ENCODE measurements around the gene GPC3. TPM values are rescaled to one million over a fixed set of nuclear protein-coding genes. Genes with fewer than 3 reads are reported as not detected.

Gene GPC3
- polyA plus RNA-seq, 1 of the 3 experiments (the other 2 are of a cell fraction), result 1.4 TPM

GRCh38 chrX:133670383-133670782, 315.0 kb downstream of the GPC3 start:
- Histone ChIP-seq H3F3A (replicated peaks; ENCODE audit: insufficient read depth) (no peaks in the 10 kb centered on the region), H4K20me1 (ENCODE audit: insufficient read depth) (no peaks in the 10 kb centered on the region), H3K27me3 (ENCODE audit: insufficient read depth) (peaks cover 23% of the 10 kb centered on the region; the same call in 1 of the 2 replicates), H3K9ac (no peak overlapping the region), H2AFZ (ENCODE audit: low read depth) (no peak overlapping the region), H3K4me1 (ENCODE audit: control insufficient read depth in 1 of 2, insufficient read depth in 2 of 2, low read depth in 1 of 2, low read length in 1 of 2) (peaks cover 0 to 4% of the 10 kb centered on the region in 2 experiments; a peak in 1 of 4 replicates), H3K4me3 (ENCODE audit: low read depth in 2 of 2, low read length in 1 of 2) (no peak overlapping the region; a peak in 1 of 4 replicates), H3K27ac (ENCODE audit: low read depth in 2 of 2, low read length in 1 of 2) (no peak overlapping the region), H3K9me3 (no peaks in the 10 kb centered on the region), H3K9me2 (no peaks in the 10 kb centered on the region), H3K4me2 (no peak overlapping the region), H3K79me2 (ENCODE audit: insufficient read depth) (no peaks in the 10 kb centered on the region), H3K36me3 (replicated peaks in 1 of 2; ENCODE audit: control insufficient read depth in 1 of 2, insufficient read depth in 2 of 2, low read length in 1 of 2) (no peaks in the 10 kb centered on the region)
- CTCF ChIA-PET, result interaction anchor here (0.6 to 1.5 kb wide), 46 partner anchors 9 to 1843 kb away, joined by 3 to 32 read pairs (median 4); no protein-coding TSS in a partner anchor
- POLR2A ChIA-PET, result no interaction called here
- DNase-seq, result peak; percentile 48
- no peak for TF ChIP-seq EP300 (IDR thresholded peaks at IDR 0.05; ENCODE audit: borderline replicate concordance in 1 of 2, low read depth in 1 of 2, low read length in 1 of 2)
- TF ChIP-seq, protein P1, sequence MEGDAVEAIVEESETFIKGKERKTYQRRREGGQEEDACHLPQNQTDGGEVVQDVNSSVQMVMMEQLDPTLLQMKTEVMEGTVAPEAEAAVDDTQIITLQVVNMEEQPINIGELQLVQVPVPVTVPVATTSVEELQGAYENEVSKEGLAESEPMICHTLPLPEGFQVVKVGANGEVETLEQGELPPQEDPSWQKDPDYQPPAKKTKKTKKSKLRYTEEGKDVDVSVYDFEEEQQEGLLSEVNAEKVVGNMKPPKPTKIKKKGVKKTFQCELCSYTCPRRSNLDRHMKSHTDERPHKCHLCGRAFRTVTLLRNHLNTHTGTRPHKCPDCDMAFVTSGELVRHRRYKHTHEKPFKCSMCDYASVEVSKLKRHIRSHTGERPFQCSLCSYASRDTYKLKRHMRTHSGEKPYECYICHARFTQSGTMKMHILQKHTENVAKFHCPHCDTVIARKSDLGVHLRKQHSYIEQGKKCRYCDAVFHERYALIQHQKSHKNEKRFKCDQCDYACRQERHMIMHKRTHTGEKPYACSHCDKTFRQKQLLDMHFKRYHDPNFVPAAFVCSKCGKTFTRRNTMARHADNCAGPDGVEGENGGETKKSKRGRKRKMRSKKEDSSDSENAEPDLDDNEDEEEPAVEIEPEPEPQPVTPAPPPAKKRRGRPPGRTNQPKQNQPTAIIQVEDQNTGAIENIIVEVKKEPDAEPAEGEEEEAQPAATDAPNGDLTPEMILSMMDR (IDR thresholded peaks at IDR 0.05), result peak; percentile 88
- peak; percentile 70 for TF ChIP-seq SMC3 (IDR thresholded peaks at IDR 0.05; ENCODE audit: low read depth, low read length)
- TF ChIP-seq RAD21 (IDR thresholded peaks at IDR 0.05; ENCODE audit: low read length), result peak; percentile 88
- WGBS (ENCODE audit: low lambda C conversion rate), result 2% methylated on average over 4 of the region's 4 CpGs

GRCh38 chrX:133669214-133669613, 316.2 kb downstream of the GPC3 start:
- TF ChIP-seq, protein P2, sequence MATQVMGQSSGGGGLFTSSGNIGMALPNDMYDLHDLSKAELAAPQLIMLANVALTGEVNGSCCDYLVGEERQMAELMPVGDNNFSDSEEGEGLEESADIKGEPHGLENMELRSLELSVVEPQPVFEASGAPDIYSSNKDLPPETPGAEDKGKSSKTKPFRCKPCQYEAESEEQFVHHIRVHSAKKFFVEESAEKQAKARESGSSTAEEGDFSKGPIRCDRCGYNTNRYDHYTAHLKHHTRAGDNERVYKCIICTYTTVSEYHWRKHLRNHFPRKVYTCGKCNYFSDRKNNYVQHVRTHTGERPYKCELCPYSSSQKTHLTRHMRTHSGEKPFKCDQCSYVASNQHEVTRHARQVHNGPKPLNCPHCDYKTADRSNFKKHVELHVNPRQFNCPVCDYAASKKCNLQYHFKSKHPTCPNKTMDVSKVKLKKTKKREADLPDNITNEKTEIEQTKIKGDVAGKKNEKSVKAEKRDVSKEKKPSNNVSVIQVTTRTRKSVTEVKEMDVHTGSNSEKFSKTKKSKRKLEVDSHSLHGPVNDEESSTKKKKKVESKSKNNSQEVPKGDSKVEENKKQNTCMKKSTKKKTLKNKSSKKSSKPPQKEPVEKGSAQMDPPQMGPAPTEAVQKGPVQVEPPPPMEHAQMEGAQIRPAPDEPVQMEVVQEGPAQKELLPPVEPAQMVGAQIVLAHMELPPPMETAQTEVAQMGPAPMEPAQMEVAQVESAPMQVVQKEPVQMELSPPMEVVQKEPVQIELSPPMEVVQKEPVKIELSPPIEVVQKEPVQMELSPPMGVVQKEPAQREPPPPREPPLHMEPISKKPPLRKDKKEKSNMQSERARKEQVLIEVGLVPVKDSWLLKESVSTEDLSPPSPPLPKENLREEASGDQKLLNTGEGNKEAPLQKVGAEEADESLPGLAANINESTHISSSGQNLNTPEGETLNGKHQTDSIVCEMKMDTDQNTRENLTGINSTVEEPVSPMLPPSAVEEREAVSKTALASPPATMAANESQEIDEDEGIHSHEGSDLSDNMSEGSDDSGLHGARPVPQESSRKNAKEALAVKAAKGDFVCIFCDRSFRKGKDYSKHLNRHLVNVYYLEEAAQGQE (IDR thresholded peaks at IDR 0.05; ENCODE audit: low read depth, low read length), result no peak
- TF ChIP-seq FOSL2 (IDR thresholded peaks at IDR 0.05; ENCODE audit: borderline replicate concordance, low read depth) (no peak), GATA2 (CRISPR knock-in tag; IDR thresholded peaks at IDR 0.05) (no peak), JUND (IDR thresholded peaks at IDR 0.05) (no peak), GABPA (IDR thresholded peaks at IDR 0.05; ENCODE audit: low read depth) (no peak)
- TF ChIP-seq, protein P3, sequence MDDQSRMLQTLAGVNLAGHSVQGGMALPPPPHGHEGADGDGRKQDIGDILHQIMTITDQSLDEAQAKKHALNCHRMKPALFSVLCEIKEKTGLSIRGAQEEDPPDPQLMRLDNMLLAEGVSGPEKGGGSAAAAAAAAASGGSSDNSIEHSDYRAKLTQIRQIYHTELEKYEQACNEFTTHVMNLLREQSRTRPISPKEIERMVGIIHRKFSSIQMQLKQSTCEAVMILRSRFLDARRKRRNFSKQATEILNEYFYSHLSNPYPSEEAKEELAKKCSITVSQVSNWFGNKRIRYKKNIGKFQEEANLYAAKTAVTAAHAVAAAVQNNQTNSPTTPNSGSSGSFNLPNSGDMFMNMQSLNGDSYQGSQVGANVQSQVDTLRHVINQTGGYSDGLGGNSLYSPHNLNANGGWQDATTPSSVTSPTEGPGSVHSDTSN (IDR thresholded peaks at IDR 0.05), result no peak
- no peaks in the 10 kb centered on the region for H3K36me3 ChIP-seq (replicated peaks in 1 of 2; ENCODE audit: control insufficient read depth in 1 of 2, insufficient read depth in 2 of 2, low read length in 1 of 2)
- no peak overlapping the region for H2AFZ ChIP-seq (ENCODE audit: low read depth)
- no peaks in the 10 kb centered on the region for H3K79me2 ChIP-seq (ENCODE audit: insufficient read depth)
- no peaks in the 10 kb centered on the region for H3K9me2 ChIP-seq
- H3K4me3 ChIP-seq (ENCODE audit: low read depth in 2 of 2, low read length in 1 of 2), result no peak overlapping the region
- 19% methylated on average over 3 of the region's 5 CpGs for WGBS (ENCODE audit: low lambda C conversion rate)
- H3K4me1 ChIP-seq (ENCODE audit: control insufficient read depth in 1 of 2, insufficient read depth in 2 of 2, low read depth in 1 of 2, low read length in 1 of 2), result no peaks in the 10 kb centered on the region; a peak in 1 of 4 replicates
- H3K4me2 ChIP-seq, result no peak overlapping the region
- POLR2A ChIA-PET, result no interaction called here
- CTCF ChIA-PET, result interaction anchor here (0.6 to 1.4 kb wide), 7 partner anchors 11 to 1376 kb away, joined by 3 to 8 read pairs (median 3); no protein-coding TSS in a partner anchor
- H3K9ac ChIP-seq, result no peak overlapping the region
- H3K27ac ChIP-seq (ENCODE audit: low read depth in 2 of 2, low read length in 1 of 2), result no peak overlapping the region
- H3K27me3 ChIP-seq (ENCODE audit: insufficient read depth), result peaks cover 27% of the 10 kb centered on the region; the same call in 1 of the 2 replicates
- H4K20me1 ChIP-seq (ENCODE audit: insufficient read depth), result no peaks in the 10 kb centered on the region
- no peaks in the 10 kb centered on the region for H3K9me3 ChIP-seq
- no peaks in the 10 kb centered on the region for H3F3A ChIP-seq (replicated peaks; ENCODE audit: insufficient read depth)
- no peak for DNase-seq

All from SK-N-SH (cell line).